Lower leg skin (tissue), 3 donors: ENCODE results near the gene CLEC16A.

ENCODE experiments used
- CTCF ChIP-seq, 3 donors: fragments of 450-650 bp; IDR thresholded peaks; one replicate each; pipeline ENCODE4 v1.5.1; 2016; ENCODE audit warnings: antibody characterized with exemption in 3 of 3, mild to moderate bottlenecking in 3 of 3, moderate library complexity in 2 of 3
- POLR2A ChIP-seq, 2 donors: fragments of 450-650 bp; IDR thresholded peaks; one replicate each; pipeline ENCODE4 v1.6.1; 2016 to 2017; ENCODE audit warnings: antibody characterized with exemption in 2 of 2, mild to moderate bottlenecking in 1 of 2, moderate library complexity in 1 of 2

- TF ChIP-seq CTCF (IDR thresholded peaks at IDR 0.05) = no peak
- no peak for TF ChIP-seq POLR2A (IDR thresholded peaks at IDR 0.05)
Measured at GRCh38 chr16:11099672-11100205, 155.4 kb downstream of the CLEC16A start.
